Panc1 (cell line): ENCODE measurements around the gene LELP1. TPM values are rescaled to one million over a fixed set of nuclear protein-coding genes. Genes with fewer than 3 reads are reported as not detected.

Source experiments
- ATAC-seq: fragments of 200-7000 bp; cut with Tn5 transposase; 2 replicates; pipeline ENCODE4 v1.9.1; 2020; ENCODE audit warnings: mild to moderate bottlenecking, moderate library complexity
- BruUV-seq: library from RNA; stranded (reverse); fragments of 400-500 nt; replicated peaks from 2 replicates; lab custom pipeline; 2021; lab: Mats Ljungman, UMichigan
- CTCF ChIA-PET: fragments of 300-600 bp; sonication (Branson Sonifier 250); formaldehyde crosslinking; loops from one replicate; lab custom pipeline; 2022; ENCODE audit warnings: antibody characterized with exemption; lab: Charles Lee
- POLR2A ChIA-PET: fragments of 300-600 bp; sonication (Branson Sonifier 250); formaldehyde crosslinking; loops from one replicate; lab custom pipeline; 2022; ENCODE audit warnings: antibody characterized with exemption; lab: Charles Lee
- DNase-seq: peaks from one replicate; pipeline ENCODE4 v3.0.0-alpha.2; 2010; ENCODE audit warnings: low read depth, low spot score
- H3K27ac ChIP-seq: 2 replicates; pipeline ENCODE4 v1.5.1; 2011; ENCODE audit warnings: mild to moderate bottlenecking, low read length, inconsistent platforms
- H3K27me3 ChIP-seq: fragments of 200-500 bp; sonication (Bioruptor generic); 2 replicates; pipeline ENCODE4 v1.6.0; 2014; ENCODE audit warnings: low read length, inconsistent platforms; ENCODE audit not compliant: control insufficient read depth, insufficient read depth
- H3K36me3 ChIP-seq: fragments of 200-500 bp; sonication (Bioruptor generic); 2 replicates; pipeline ENCODE4 v1.5.1; 2014; ENCODE audit warnings: inconsistent platforms, mild to moderate bottlenecking, low read length, moderate library complexity; ENCODE audit not compliant: control insufficient read depth, insufficient read depth
- H3K4me1 ChIP-seq: 2 replicates; pipeline ENCODE4 v1.5.1; 2011; ENCODE audit warnings: inconsistent platforms, mild to moderate bottlenecking, low read length, moderate library complexity; ENCODE audit not compliant: control insufficient read depth, insufficient read depth
- H3K4me3 ChIP-seq, 2 experiments: 2 replicates each; pipeline ENCODE4 v1.5.1; 2011 to 2012; ENCODE audit warnings: low read depth in 2 of 2, low read length in 2 of 2, mild to moderate bottlenecking in 2 of 2, inconsistent platforms in 1 of 2, moderate library complexity in 1 of 2
- H3K9me3 ChIP-seq: fragments of 200-500 bp; sonication (Bioruptor generic); 2 replicates; pipeline ENCODE4 v1.5.1; 2014; ENCODE audit warnings: low read depth, mild to moderate bottlenecking, inconsistent platforms, low read length, moderate library complexity; ENCODE audit not compliant: control insufficient read depth, insufficient read depth
- CTCF ChIP-seq: fragments of 450-650 bp; IDR thresholded peaks from 2 replicates; pipeline ENCODE4 v1.5.1; 2017; ENCODE audit warnings: mild to moderate bottlenecking
- POLR2AphosphoS5 ChIP-seq: IDR thresholded peaks from 2 replicates; pipeline ENCODE4 v1.6.1; 2012; ENCODE audit warnings: mild to moderate bottlenecking, low read depth, low read length, moderate library complexity
- REST ChIP-seq, 2 experiments: IDR thresholded peaks; 2 replicates each; pipeline ENCODE4 v1.6.1; 2011 to 2012; ENCODE audit warnings: low read depth in 2 of 2, control low read depth in 1 of 2, low read length in 1 of 2, mild to moderate bottlenecking in 1 of 2, moderate library complexity in 1 of 2; ENCODE audit not compliant: insufficient read depth in 1 of 2
- SIN3A ChIP-seq: IDR thresholded peaks from 2 replicates; pipeline ENCODE4 v1.6.1; 2012; ENCODE audit warnings: low read depth, mild to moderate bottlenecking, low read length, moderate library complexity, borderline replicate concordance; ENCODE audit not compliant: insufficient read depth
- TCF7L2 ChIP-seq: IDR thresholded peaks from 2 replicates; pipeline ENCODE4 v1.6.1; 2011; ENCODE audit warnings: mild to moderate bottlenecking, low read depth, low read length, inconsistent platforms
- in situ Hi-C: cut with HindIII; loops from 2 replicates; pipeline ENCODE4 v1.10.0; 2016; ENCODE audit warnings: low sequenced_read_pairs, low pct_unique_long_range_greater_than_20kb
- intact Hi-C: fragments of 100-400 bp; cut with micrococcal nuclease; formaldehyde crosslinking; loops from one replicate; pipeline ENCODE4 v1.10.0; 2022; ENCODE audit not compliant: unreplicated experiment
- total RNA-seq: library from RNA; stranded (reverse); gene quantifications from one replicate; pipeline ENCODE4 v1.2.1, GENCODE V29; 2021; ENCODE audit not compliant: unreplicated experiment

The LELP1 gene
- total RNA-seq, 1 experiment from 2014 or later, result not detected

- H3K4me1 ChIP-seq, result no peaks in the 10 kb centered on the region
- in situ Hi-C loops (no loop called here), intact Hi-C loops (loop anchor here (5.0 kb wide), 1 partner anchor 277 kb away; no protein-coding TSS in a partner anchor)
- POLR2A ChIA-PET, result no interaction called here
- TF ChIP-seq SIN3A, result no peak
- no peak for TF ChIP-seq TCF7L2
- no peak for TF ChIP-seq REST (IDR thresholded peaks at IDR 0.05; ENCODE audit: insufficient read depth in 1 of 2, low read depth in 2 of 2, low read length in 1 of 2)
- no peak for TF ChIP-seq POLR2AphosphoS5
- no peak for TF ChIP-seq CTCF
- no peak for ATAC-seq
- no TSS peak for BruUV-seq
- CTCF ChIA-PET, result interaction anchor here (1.1 kb wide), 1 partner anchor 325 kb away, joined by 3 read pairs; no protein-coding TSS in a partner anchor
- H3K36me3 ChIP-seq, result no peaks in the 10 kb centered on the region
- no peak overlapping the region for H3K4me3 ChIP-seq
- no peaks in the 10 kb centered on the region for H3K9me3 ChIP-seq
- no peak for DNase-seq
- H3K27ac ChIP-seq, result no peak overlapping the region
- peaks cover 15% of the 10 kb centered on the region for H3K27me3 ChIP-seq
Measured at GRCh38 chr1:153194331-153195050, 8.7 kb upstream of the LELP1 start.

DNA sequence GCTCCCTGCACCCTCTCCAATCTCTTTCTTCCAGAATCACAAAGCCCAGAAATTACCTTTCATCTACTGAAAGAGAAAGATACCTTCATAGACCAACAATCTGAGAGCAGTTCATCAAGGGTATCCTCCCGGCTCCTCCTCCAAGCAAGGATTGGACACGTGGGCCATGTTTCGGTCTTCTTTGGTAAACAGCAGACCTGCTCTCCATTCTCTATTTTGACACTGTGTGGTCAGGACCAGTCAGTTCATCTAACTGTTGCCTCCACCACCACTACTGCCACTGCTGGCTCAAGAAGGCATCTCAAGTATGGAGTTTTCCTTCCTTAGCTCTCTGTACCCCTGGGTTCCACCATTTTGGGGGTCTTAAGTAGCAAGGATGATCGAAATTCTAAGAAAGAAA, 8.0 kb upstream of the LELP1 start:
- DNase-seq (no peak), ATAC-seq (no peak)
- TF ChIP-seq POLR2AphosphoS5, result no peak
- TF ChIP-seq CTCF, result no peak
- TF ChIP-seq TCF7L2, result no peak
- no peak for TF ChIP-seq SIN3A
- TF ChIP-seq REST (IDR thresholded peaks at IDR 0.05; ENCODE audit: insufficient read depth in 1 of 2, low read depth in 2 of 2, low read length in 1 of 2), result no peak
- Histone ChIP-seq H3K4me1 (no peaks in the 10 kb centered on the region), H3K27me3 (peaks cover 18% of the 10 kb centered on the region), H3K27ac (no peak overlapping the region), H3K36me3 (no peaks in the 10 kb centered on the region), H3K9me3 (no peaks in the 10 kb centered on the region), H3K4me3 (no peak overlapping the region)
- POLR2A ChIA-PET, result no interaction called here
- CTCF ChIA-PET, result no interaction called here
- in situ Hi-C loops (no loop called here), intact Hi-C loops (no loop called here)
- BruUV-seq, result no TSS peak
